ENCODE measurements around the gene IFRD1.

The IFRD1 gene

DNA sequence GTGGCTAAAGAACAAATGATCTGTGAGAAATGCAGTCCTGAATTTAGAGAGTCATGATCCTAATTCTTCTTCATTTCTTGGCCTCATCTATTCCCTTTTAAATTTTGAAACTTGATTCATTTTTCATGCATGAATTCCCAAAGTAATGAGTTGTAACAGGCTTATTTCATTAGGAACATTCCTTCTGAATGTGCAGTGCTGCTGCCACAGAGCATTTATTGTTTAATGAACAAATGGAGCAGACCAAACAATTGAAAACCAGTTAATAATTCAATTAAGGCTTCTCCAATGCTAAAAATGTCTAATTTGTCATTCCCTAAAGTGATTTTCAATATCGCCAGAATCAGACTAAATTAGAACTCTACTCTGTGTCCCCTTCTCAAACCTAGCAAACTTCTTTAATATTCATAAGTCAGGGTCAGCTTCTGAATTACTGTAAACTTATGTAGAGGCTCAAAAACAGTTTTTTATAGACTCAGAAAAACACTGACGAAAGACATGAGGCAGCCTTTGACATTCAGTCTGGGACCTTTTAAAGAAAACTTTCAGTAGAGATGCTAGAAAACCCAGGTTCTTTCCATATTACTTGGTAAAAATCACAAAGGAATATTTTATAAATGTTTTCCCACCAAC is 45.0 kb downstream of the IFRD1 start:
- Histone ChIP-seq H3K4me1 (ENCODE audit: control insufficient read depth, insufficient read depth, low read length) (no peaks in the 10 kb centered on the region), H3K9ac (ENCODE audit: low read depth, low read length) (no peak overlapping the region), H3K36me3 (ENCODE audit: insufficient read depth, low read length) (no peaks in the 10 kb centered on the region), H3K27me3 (ENCODE audit: control insufficient read depth, insufficient read depth, low read length) (peaks cover 12% of the 10 kb centered on the region), H3K9me3 (replicated peaks; ENCODE audit: low read length) (no peaks in the 10 kb centered on the region), H3K4me2 (ENCODE audit: low read length) (no peak overlapping the region), H3K4me3 (ENCODE audit: low read length) (no peak overlapping the region)

DNA sequence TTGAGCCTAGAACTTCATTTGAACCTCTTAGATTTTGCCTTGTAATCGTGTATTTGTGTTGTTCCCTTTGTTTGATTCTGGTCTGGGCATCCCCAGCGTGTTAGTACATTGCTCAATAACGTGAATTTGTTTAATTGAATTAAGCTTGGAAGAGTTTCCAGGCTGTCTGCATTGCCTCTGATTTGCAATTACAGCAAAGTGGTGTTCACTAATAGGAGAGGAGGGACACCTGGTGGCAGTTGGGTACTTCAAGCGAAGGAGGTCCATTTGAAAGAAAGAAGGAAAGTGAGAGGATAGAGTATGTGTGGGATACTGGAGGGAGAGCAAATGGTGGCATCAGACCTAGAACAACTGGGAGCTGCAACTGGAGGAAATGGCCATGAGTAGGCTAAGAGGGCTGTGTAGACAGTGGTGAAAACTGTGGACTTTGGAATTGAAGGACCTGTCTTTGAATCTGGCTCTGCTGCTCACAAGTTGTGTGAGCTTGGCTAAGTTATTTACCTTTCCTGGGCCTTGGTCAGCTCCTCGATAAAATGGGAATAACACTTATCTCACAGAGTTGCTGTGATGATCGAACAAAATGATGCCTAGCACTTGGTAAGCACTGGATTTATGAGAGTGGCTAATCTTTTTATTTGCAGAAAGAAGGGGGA is 45.7 kb downstream of the IFRD1 start:
- Histone ChIP-seq H3K4me1 (ENCODE audit: control insufficient read depth, insufficient read depth, low read length) (no peaks in the 10 kb centered on the region), H3K9ac (ENCODE audit: low read depth, low read length) (no peak overlapping the region), H3K4me3 (ENCODE audit: low read length) (no peak overlapping the region), H3K36me3 (ENCODE audit: insufficient read depth, low read length) (no peaks in the 10 kb centered on the region), H3K27me3 (ENCODE audit: control insufficient read depth, insufficient read depth, low read length) (peaks cover 12% of the 10 kb centered on the region), H3K4me2 (ENCODE audit: low read length) (no peak overlapping the region), H3K9me3 (replicated peaks; ENCODE audit: low read length) (no peaks in the 10 kb centered on the region)

DNA sequence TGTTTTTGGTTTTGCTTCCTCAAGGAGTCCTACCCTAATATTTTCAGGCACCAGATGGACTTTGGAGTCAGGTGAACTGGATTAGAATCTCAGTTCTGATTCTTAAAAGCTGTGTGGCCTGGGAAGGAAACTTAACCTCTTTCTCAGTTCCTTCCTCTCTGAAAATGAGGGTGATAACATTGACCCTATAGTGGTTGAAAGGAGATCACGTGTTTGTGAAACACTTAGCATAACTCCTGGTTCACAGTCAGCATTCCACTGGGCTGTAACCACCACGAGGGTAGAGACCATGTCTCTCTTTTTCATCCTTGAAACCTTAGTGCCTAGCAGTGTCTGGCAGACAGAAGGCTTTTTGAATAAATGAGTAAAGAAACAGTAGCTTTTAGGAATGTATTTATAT is 47.2 kb downstream of the IFRD1 start:
- no peak overlapping the region for H3K4me2 ChIP-seq (ENCODE audit: low read length)
- no peak overlapping the region for H3K9ac ChIP-seq (ENCODE audit: low read depth, low read length)
- H3K27me3 ChIP-seq (ENCODE audit: control insufficient read depth, insufficient read depth, low read length), result peaks cover 12% of the 10 kb centered on the region

DNA sequence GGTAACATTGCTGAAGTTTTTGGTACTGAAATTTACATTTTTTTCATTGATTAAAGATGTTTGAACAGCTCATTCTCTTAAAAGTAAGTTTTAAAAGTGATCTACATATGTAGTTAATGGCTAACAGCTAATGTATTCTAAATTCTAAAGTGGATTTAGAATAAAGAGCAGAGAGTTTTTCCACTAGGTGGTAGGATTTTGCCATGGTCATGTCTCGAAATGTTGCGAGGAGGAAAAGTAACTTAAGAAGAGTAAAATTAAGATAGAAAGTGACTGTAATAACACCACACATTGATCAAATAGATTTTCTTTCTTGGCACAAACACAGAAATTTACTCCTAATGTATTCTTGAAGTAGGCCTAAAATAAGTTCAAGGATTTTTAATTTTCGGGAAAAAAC is 50.4 kb downstream of the IFRD1 start:
- Histone ChIP-seq H3K9ac (ENCODE audit: low read depth, low read length) (no peak overlapping the region), H3K4me3 (ENCODE audit: low read length) (no peak overlapping the region), H3K4me2 (ENCODE audit: low read length) (no peak overlapping the region), H3K36me3 (ENCODE audit: insufficient read depth, low read length) (no peaks in the 10 kb centered on the region), H3K9me3 (replicated peaks; ENCODE audit: low read length) (no peaks in the 10 kb centered on the region), H3K27me3 (ENCODE audit: control insufficient read depth, insufficient read depth, low read length) (peaks cover 12% of the 10 kb centered on the region), H3K4me1 (ENCODE audit: control insufficient read depth, insufficient read depth, low read length) (no peaks in the 10 kb centered on the region)

More for the DNA sequence above, 47.2 kb downstream of the IFRD1 start:
- no peaks in the 10 kb centered on the region for H3K4me1 ChIP-seq (ENCODE audit: control insufficient read depth, insufficient read depth, low read length)
- no peaks in the 10 kb centered on the region for H3K36me3 ChIP-seq (ENCODE audit: insufficient read depth, low read length)
- H3K4me3 ChIP-seq (ENCODE audit: low read length), result no peak overlapping the region
- H3K9me3 ChIP-seq (replicated peaks; ENCODE audit: low read length), result no peaks in the 10 kb centered on the region

DNA sequence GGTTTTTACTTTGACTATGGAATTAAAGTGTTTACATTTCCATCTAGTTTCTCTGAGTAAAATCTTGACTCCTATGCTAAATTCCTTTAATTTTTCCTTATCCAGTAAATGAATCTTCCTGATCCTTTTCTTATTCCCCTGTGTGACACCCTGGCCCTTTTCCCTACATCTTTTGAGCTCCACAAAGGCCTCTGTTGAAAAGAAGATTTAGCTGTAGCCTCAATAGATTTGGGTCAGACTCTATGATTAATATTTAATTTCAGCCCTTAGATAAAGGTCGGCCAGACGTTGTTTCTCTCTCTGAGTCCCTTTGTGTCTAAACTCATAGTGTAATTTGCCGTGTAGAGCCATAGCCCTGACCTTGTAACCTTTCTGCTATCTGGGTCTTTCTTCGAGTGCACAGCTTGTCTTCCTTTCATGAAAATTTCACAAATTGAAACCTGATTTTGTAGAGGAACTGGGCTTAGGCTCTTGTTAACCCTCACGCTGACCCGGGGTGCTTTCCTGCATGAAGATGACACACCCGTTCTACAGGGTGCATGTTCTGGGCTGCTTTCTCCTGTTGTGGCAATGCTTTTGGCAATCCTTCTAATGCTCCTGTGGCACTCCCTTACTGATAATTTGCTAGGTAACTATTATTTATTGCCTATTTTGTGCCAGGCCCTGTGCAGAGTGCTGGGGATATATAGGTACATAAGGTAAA is 51.7 kb downstream of the IFRD1 start:
- no peaks in the 10 kb centered on the region for H3K9me3 ChIP-seq (replicated peaks; ENCODE audit: low read length)
- H3K4me3 ChIP-seq (ENCODE audit: low read length), result no peak overlapping the region
- no peak overlapping the region for H3K9ac ChIP-seq (ENCODE audit: low read depth, low read length)
- H3K27me3 ChIP-seq (ENCODE audit: control insufficient read depth, insufficient read depth, low read length), result peaks cover 7% of the 10 kb centered on the region
- H3K36me3 ChIP-seq (ENCODE audit: insufficient read depth, low read length), result no peaks in the 10 kb centered on the region
- H3K4me1 ChIP-seq (ENCODE audit: control insufficient read depth, insufficient read depth, low read length), result no peaks in the 10 kb centered on the region
- H3K4me2 ChIP-seq (ENCODE audit: low read length), result no peak overlapping the region

DNA sequence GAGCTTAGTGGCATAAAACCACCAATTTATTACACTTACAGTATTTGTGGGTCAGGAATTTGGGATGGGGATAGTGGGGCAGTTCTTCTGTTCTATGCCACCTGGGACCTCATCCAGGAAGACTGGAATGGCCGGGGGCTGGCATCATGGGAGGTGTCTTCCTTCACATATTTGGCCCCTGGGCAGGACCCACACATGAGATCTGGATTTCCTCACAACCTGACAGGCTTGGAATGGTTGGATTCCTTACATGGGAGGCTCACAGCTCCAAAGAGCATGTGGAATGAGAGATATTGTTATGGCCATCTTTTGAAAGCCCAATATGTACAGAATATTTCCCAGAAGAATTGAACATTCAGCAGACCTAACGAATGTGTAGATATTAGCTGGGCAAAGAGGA is 52.4 kb downstream of the IFRD1 start:
- no peaks in the 10 kb centered on the region for H3K27me3 ChIP-seq (ENCODE audit: control insufficient read depth, insufficient read depth, low read length)
- H3K36me3 ChIP-seq (ENCODE audit: insufficient read depth, low read length), result no peaks in the 10 kb centered on the region
- no peak overlapping the region for H3K4me2 ChIP-seq (ENCODE audit: low read length)
- no peaks in the 10 kb centered on the region for H3K9me3 ChIP-seq (replicated peaks; ENCODE audit: low read length)
- H3K4me1 ChIP-seq (ENCODE audit: control insufficient read depth, insufficient read depth, low read length), result no peaks in the 10 kb centered on the region
- H3K4me3 ChIP-seq (ENCODE audit: low read length), result no peak overlapping the region
- H3K9ac ChIP-seq (ENCODE audit: low read depth, low read length), result no peak overlapping the region

DNA sequence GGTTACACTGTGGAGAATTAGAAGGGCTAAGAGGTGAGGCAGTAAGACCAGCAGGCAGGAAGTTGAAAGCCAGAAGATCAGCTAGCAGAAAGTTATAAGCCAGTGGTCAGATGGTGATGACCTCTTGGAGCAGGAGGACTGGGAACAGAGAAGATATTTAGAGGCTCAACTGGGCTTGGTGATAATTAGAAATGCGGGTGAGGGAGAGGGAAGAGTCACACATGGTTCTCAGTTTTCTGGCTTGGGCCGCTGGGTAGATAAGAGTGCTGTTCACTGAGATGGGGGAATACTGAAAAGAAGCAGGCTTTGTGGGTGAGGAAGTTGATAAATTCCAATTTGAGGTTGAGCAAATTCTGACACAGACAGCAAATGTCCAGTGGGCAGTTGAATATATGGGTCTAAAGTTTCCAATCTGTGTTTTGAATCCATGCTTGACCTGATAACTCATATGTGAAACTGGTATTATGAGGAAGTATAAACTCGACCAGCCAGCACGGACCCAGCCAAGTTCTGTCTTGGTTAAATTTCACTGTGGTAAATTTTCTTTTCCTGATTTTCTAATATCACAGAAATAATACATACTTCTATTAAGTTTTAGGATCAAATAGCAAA is 53.2 kb downstream of the IFRD1 start:
- Histone ChIP-seq H3K4me2 (ENCODE audit: low read length) (no peak overlapping the region), H3K9ac (ENCODE audit: low read depth, low read length) (no peak overlapping the region), H3K4me1 (ENCODE audit: control insufficient read depth, insufficient read depth, low read length) (no peaks in the 10 kb centered on the region), H3K36me3 (ENCODE audit: insufficient read depth, low read length) (no peaks in the 10 kb centered on the region), H3K4me3 (ENCODE audit: low read length) (no peak overlapping the region), H3K27me3 (ENCODE audit: control insufficient read depth, insufficient read depth, low read length) (no peaks in the 10 kb centered on the region), H3K9me3 (replicated peaks; ENCODE audit: low read length) (no peaks in the 10 kb centered on the region)

DNA sequence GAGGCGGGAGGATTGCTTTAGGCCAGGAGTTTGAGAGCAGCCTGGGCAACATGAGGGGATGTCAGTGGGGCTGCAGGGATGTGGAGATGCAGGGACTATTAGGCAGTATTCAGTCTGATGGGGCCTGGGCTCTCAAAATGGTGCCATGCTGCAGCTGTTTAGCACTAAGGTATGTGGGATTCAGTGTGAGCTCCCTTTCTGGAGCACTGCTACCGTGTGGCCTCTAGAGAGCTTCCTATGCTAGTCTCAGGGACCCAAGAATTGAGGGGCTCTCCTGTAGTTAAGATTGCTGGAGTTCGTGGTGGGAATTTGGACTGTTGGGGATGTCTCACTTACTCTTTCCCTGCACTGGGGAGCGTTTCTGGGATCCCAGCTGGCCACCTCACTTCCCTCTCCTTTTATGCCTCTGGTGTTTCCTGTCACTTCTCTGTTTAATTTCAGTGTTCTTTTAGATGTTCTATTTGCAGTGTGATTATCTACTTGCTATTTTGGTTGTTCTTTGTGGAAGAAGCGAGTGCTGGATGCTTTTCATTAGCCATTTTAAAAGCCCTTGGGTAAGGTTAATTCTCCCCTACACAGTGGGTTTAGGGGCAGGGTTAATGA is 53.9 kb downstream of the IFRD1 start:
- Histone ChIP-seq H3K9me3 (replicated peaks; ENCODE audit: low read length) (no peaks in the 10 kb centered on the region), H3K4me1 (ENCODE audit: control insufficient read depth, insufficient read depth, low read length) (no peaks in the 10 kb centered on the region), H3K4me3 (ENCODE audit: low read length) (no peak overlapping the region), H3K36me3 (ENCODE audit: insufficient read depth, low read length) (no peaks in the 10 kb centered on the region), H3K4me2 (ENCODE audit: low read length) (no peak overlapping the region), H3K27me3 (ENCODE audit: control insufficient read depth, insufficient read depth, low read length) (no peaks in the 10 kb centered on the region), H3K9ac (ENCODE audit: low read depth, low read length) (no peak overlapping the region)

DNA sequence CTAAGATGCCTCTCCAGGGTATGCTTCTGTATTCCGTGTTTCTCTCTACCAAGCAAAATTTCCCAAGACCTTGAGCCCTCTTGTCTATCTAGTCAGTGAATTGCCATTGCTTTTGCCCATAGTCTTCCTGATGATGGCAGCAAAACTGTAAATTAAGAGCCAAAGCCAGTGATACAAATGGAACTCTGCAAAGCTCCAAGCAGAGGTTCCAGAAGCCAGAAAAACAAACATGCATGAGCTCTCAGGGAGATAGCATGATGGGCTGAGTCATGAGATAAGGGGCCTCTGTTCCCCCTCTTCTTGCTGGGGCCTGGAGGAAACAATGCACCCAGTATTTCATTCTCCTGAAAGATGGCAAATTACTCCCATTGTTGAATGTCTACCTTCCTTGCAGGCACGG is 55.2 kb downstream of the IFRD1 start:
- Histone ChIP-seq H3K4me1 (ENCODE audit: control insufficient read depth, insufficient read depth, low read length) (peaks cover 11% of the 10 kb centered on the region), H3K4me2 (ENCODE audit: low read length) (no peak overlapping the region), H3K36me3 (ENCODE audit: insufficient read depth, low read length) (no peaks in the 10 kb centered on the region), H3K4me3 (ENCODE audit: low read length) (no peak overlapping the region), H3K27me3 (ENCODE audit: control insufficient read depth, insufficient read depth, low read length) (no peaks in the 10 kb centered on the region), H3K9ac (ENCODE audit: low read depth, low read length) (no peak overlapping the region), H3K9me3 (replicated peaks; ENCODE audit: low read length) (no peaks in the 10 kb centered on the region)

DNA sequence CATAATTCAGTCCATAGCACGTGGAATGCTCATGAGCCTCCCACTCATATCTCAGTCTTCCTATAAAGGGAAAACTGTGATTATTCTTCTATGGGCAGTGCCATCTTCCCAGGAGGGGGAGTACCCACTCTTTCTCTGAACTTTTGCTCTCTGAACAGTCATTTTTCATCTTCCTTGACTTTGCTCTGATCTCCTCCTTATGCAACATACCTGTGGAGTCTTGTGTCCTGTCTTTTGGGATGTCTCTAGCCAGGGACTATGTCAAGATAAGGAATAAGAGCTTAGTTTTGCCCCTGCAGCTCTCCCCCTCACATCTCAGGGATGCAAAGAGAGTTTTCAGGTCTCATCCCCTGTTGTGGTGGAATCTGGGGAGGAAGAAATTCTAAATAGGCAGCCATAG is 58.1 kb downstream of the IFRD1 start:
- no peaks in the 10 kb centered on the region for H3K27me3 ChIP-seq (ENCODE audit: control insufficient read depth, insufficient read depth, low read length)
- H3K4me3 ChIP-seq (ENCODE audit: low read length), result no peak overlapping the region
- H3K36me3 ChIP-seq (ENCODE audit: insufficient read depth, low read length), result no peaks in the 10 kb centered on the region
- H3K4me1 ChIP-seq (ENCODE audit: control insufficient read depth, insufficient read depth, low read length), result peaks cover 20% of the 10 kb centered on the region
- no peak overlapping the region for H3K9ac ChIP-seq (ENCODE audit: low read depth, low read length)
- no peaks in the 10 kb centered on the region for H3K9me3 ChIP-seq (replicated peaks; ENCODE audit: low read length)
- no peak overlapping the region for H3K4me2 ChIP-seq (ENCODE audit: low read length)

DNA sequence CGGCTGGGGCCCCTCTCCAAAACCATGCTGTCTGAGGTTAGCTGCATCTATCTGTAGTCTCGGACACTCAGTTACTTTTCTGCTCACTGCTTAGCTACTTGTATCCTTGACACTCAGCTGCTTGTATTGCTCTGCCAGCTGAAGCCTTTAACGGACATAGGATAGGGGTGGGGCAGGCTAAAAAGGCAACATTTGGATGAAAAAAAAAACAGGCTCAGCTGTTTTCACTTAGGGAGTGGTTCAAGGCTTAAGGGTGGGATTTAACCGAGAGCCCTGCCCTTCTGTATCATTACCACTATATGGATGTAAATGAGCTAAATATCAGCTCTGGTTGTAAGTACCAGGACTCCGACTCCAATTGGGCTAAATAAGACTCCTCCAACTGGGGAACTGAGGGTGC is 59.1 kb downstream of the IFRD1 start:
- H3K4me1 ChIP-seq (ENCODE audit: control insufficient read depth, insufficient read depth, low read length), result peaks cover 20% of the 10 kb centered on the region
- H3K27me3 ChIP-seq (ENCODE audit: control insufficient read depth, insufficient read depth, low read length), result no peaks in the 10 kb centered on the region
- no peak overlapping the region for H3K4me3 ChIP-seq (ENCODE audit: low read length)
- no peak overlapping the region for H3K9ac ChIP-seq (ENCODE audit: low read depth, low read length)
- H3K9me3 ChIP-seq (replicated peaks; ENCODE audit: low read length), result no peaks in the 10 kb centered on the region
- no peak overlapping the region for H3K4me2 ChIP-seq (ENCODE audit: low read length)
- H3K36me3 ChIP-seq (ENCODE audit: insufficient read depth, low read length), result no peaks in the 10 kb centered on the region

All from skeletal muscle satellite cell (primary cell).